ENCODE measurements around the gene DTX3L. TPM values are rescaled to one million over a fixed set of nuclear protein-coding genes. Genes with fewer than 3 reads are reported as not detected.

Gene DTX3L
- total RNA-seq, 1 donor from 2014 or later, result 34.3 TPM

- H3K4me3 Mint-ChIP-seq (ENCODE audit: low read depth), result no peak overlapping the region
- intact Hi-C loops (cut with micrococcal nuclease), result no loop called here
- DNase-seq (ENCODE audit: low spot score), result no peak
- H3K27ac Mint-ChIP-seq, result no peak overlapping the region
- peaks cover 50% of the 10 kb centered on the region for H3K36me3 Mint-ChIP-seq (ENCODE audit: low read depth)
- H3K9me3 Mint-ChIP-seq, result no peaks in the 10 kb centered on the region
- no peaks in the 10 kb centered on the region for H3K4me1 Mint-ChIP-seq (ENCODE audit: low read depth)
- no peaks in the 10 kb centered on the region for H3K27me3 Mint-ChIP-seq (ENCODE audit: low read depth)
Measured at GRCh38 chr3:122619040-122619439, 54.9 kb downstream of the DTX3L start.

DNA sequence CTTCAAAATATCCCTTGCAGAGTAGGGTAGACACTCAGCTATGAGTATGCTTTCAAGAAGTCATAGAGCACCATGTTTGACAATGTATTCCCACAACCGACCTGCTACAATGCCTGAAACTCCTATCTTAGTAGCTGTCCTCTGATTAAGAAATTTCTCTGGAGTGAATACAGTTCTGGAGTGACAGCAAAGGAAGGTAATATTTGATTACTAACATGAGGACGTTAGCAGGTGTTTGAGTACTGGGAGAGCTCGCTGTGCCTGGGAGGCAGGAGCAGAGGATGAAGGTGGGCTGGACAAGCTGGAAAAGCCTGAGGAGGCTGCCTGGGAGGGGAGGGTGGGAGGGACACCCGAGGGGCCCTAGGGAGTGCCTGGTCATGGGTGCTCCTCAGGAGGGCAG is 56.3 kb downstream of the DTX3L start:
- Mint-ChIP-seq H3K36me3 (ENCODE audit: low read depth) (peaks cover 44% of the 10 kb centered on the region), H3K4me3 (ENCODE audit: low read depth) (no peak overlapping the region), H3K9me3 (no peaks in the 10 kb centered on the region), H3K4me1 (ENCODE audit: low read depth) (no peaks in the 10 kb centered on the region), H3K27me3 (ENCODE audit: low read depth) (no peaks in the 10 kb centered on the region), H3K27ac (no peak overlapping the region)
- intact Hi-C loops (cut with micrococcal nuclease), result no loop called here
- DNase-seq (ENCODE audit: low spot score), result no peak

DNA sequence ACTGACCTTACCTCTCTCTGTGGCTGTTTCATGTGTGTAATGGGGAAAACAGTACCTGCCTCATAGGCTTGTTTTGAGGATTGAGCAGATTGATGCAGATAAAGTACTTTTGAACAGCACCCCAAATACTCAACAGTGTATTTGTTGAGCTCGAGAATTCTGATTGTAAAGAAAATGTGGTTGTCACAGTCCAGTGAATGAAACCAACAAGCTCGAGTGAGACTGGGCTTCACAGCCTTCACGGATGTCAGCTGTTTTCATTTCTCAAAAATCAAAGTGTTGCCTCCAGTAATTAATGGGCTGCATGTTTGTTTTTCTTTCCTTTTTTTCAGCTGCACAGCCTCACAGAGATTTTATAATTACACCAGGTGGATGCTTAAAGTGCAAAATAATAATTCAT is 57.0 kb downstream of the DTX3L start:
- no peaks in the 10 kb centered on the region for H3K4me1 Mint-ChIP-seq (ENCODE audit: low read depth)
- no peak overlapping the region for H3K27ac Mint-ChIP-seq
- H3K9me3 Mint-ChIP-seq, result no peaks in the 10 kb centered on the region
- intact Hi-C loops (cut with micrococcal nuclease), result no loop called here
- H3K36me3 Mint-ChIP-seq (ENCODE audit: low read depth), result peaks cover 42% of the 10 kb centered on the region
- no peak for DNase-seq (ENCODE audit: low spot score)
- H3K4me3 Mint-ChIP-seq (ENCODE audit: low read depth), result no peak overlapping the region
- no peaks in the 10 kb centered on the region for H3K27me3 Mint-ChIP-seq (ENCODE audit: low read depth)

DNA sequence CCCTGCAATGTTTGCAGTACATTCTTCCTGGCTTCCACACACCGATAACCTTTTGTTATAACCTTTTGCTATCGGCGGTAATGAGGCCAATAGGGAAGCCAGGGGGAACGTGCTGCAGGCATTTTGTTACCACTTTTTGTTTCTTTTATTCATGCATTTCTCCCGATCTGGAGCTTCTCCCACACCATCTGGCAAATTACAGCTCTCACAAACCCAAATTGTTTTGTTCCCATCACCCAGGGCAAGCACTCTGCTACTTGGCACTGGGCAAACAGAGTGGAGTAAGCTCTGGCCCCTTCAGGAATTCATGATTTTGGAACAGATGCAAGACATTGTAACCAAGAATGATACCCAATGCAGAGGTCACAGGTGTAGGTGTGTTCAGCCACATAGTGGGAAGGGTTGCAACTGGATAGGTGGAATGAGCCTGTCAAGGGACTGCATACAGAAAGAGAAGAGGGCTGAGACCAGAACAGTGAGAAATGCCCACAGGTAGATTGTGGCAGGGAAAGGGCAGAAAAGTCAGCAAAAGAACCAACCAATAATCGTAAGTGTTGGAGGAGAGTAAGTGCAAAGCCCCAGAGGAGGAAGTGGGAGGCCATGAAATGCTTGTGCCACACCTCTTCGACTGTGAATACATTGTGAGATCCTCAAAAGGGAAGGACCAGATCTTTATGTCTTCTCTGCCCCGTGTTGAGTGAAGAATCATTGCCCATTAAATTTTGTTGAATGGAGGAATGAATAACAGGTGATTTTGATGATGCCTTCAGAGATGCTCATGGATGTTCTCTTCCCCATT is 59.1 kb downstream of the DTX3L start:
- no peak for DNase-seq (ENCODE audit: low spot score)
- Mint-ChIP-seq H3K4me3 (ENCODE audit: low read depth) (no peak overlapping the region), H3K4me1 (ENCODE audit: low read depth) (no peaks in the 10 kb centered on the region), H3K27me3 (ENCODE audit: low read depth) (no peaks in the 10 kb centered on the region), H3K36me3 (ENCODE audit: low read depth) (peaks cover 42% of the 10 kb centered on the region), H3K9me3 (no peaks in the 10 kb centered on the region), H3K27ac (no peak overlapping the region)
- intact Hi-C loops (cut with micrococcal nuclease), result no loop called here

Other genes with a start within 250 kb of the DTX3L start
- not detected in 2 replicates for gene CSTA, start 239.1 kb upstream of the DTX3L start, total RNA-seq
- 105 and 110 TPM in 2 replicates for gene MIX23, start 181.1 kb upstream of the DTX3L start, total RNA-seq
- gene FAM162A, start 180.2 kb upstream of the DTX3L start, total RNA-seq, result 82.2 and 85.8 TPM in 2 replicates
- gene WDR5B, start 148.3 kb upstream of the DTX3L start, total RNA-seq, result 4.9 and 5.5 TPM in 2 replicates
- gene KPNA1, start 49.4 kb upstream of the DTX3L start, total RNA-seq, result 67.5 and 70.5 TPM in 2 replicates
- gene PARP9, start within 50 bp of the DTX3L start, total RNA-seq, result 29.8 and 31.0 TPM in 2 replicates
- gene PARP15, start 13.3 kb downstream of the DTX3L start, total RNA-seq, result 14.4 and 16.1 TPM in 2 replicates
- gene PARP14, start 116.5 kb downstream of the DTX3L start, total RNA-seq, result 45.7 and 51.9 TPM in 2 replicates
- gene HSPBAP1, start 229.5 kb downstream of the DTX3L start, total RNA-seq, result 6.6 and 8.0 TPM in 2 replicates
- 2.0 TPM in 2 replicates for gene SLC49A4, start 230.7 kb downstream of the DTX3L start, total RNA-seq

Measured in activated T-helper 2 cell treated with anti-CD3 and anti-CD28 coated beads, Interferon-gamma antibody, Interleukin-2, Interleukin-4, amounts not matched to agents 10 μg/mL and 5 μg/mL and 100 μg/mL, durations not matched to agents 14 hours and 24 hours and 36 hours (primary cell).